GM19395 (cell line): ENCODE data around the gene CLIP1.

Experiments
- ATAC-seq: cut with Tn5 transposase; IDR thresholded peaks from one replicate; pipeline ENCODE4 v1.9.1; 2021; ENCODE audit warnings: mild to moderate bottlenecking, moderate library complexity; ENCODE audit not compliant: unreplicated experiment

CLIP1 gene

GRCh38 chr12:122318607-122319605 is 103.6 kb downstream of the CLIP1 start:
- no peak for ATAC-seq

- no peak for ATAC-seq
These were observed 109.5 kb downstream of the CLIP1 start for GRCh38 chr12:122312926-122313325.

DNA sequence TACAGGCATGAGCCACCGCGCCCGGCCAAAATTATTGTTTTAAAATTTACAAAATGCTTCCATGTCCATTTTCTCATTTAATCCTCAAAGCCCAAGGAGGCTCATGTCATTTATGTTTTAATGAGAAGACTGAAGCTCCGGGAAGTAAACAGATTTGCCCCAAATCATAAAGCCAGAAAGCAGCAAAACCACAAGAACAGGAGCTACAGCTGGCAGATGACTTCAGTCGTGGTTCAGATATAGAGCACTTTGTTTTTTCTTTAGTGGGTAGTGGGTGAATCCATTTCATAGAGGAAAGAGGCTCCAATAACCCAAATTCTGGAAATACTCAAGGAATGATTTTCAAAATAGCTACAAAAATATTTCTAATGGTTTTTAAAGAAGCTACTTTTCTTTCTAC is 110.8 kb downstream of the CLIP1 start:
- no peak for ATAC-seq

DNA sequence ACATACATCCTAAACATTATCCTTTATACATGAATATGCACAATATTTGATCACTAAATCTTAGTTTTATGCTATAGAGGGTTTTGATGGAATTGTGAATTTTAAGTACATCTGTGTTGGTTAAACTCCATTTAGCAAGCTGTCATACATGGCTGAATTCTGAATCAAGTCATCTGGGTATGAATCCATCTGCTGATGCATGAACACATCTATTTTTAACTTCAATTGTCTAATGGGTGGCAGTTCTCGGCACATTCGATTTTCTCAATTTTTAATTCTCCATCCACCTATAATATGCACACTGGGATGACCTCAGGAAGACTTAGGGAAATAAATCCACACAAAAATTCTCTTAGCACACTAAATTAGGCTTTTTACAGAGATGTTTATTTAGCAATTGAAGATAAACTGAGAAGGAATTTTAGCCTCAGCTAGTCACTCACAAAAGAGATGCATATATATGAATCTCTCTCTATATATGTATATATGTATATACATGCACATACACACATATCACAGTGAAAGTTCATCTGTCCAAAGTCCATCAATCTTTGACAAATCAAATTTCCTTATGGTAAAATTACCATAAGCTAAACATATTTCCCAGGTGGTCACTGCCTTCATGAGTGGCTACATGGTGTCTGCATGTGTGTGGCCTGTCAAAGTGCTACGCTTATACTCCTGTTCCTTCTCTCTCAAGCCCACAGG is 111.7 kb downstream of the CLIP1 start:
- no peak for ATAC-seq

DNA sequence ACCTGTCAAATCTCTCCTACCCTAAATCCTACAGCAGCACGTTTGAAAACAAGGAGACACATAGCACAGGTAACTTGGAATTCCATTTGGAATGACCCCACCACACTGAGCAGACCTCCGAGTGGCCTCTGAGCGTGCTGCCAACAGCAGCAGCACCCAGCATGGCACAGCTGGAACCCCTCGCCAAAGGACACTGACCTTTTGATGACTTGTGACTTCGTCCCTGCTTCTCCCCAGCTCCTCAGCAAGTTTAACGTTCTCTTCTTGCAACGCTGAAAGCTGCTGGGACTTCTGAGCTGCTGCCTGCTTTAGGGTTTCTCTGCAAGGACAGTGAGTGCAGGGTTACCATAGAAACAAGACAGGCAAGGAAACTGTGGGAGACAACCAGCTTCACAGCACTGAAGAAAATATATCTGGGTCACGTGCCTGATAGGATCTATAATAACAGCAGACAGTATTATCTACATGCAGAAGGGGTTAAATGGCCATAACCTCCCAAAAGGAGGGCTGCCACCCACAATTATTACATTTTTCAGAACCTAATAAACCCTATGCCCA is 112.8 kb downstream of the CLIP1 start:
- no peak for ATAC-seq

DNA sequence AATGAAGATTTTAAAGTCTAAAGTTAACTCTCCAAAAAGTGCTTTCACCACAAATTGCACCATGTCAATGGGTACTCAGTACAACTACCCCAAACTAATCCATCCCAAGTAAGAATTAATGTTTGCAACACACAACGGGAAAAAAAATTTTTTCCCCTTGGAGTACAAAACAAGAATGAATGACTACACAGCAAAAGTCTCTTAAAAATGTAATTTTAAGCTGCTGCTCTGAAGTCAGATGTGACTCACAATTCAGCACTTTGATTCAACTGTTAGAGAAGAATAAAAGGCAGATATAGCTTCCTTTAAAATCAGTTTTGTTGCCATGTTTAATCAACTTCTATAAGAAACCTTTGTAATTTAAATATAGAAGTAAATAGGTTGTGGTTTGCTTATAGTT is 113.7 kb downstream of the CLIP1 start:
- ATAC-seq: no peak

DNA sequence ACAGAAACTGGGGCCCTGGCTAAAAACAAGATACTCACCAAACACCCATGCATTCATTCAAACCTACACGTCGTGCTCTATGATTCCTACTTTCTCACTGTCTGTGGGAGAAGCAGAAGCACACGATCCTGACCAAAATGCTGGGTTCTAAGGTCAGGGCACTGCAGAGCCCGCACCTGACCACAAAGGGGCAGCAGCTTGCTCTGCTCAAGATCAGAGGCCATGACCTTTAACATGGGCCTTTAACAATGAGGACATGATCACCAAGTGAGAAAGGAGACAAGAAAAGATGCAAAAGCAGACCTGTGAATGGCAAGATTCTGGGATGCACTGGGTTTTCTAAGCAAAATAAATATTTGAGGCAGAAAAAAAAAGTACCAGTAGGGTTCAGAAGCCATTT is 116.1 kb downstream of the CLIP1 start:
- ATAC-seq: no peak

DNA sequence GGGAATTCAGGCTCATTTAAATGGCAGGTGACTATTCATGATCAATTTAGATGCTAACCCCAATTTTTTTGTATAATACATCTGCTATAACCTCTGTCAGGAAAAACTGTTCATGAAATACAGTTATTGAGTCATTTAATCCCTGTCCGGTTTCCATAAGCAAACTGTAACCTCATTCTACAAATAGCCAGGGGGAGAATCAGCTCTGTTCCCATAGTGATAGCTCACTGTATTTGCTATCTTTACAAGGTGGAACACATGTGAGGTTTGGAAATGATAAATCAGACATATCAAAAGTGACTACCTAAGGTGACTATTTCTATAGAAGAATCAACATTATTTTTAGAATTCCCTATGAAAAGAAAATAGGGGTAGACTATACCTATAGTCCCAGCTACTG is 117.5 kb downstream of the CLIP1 start:
- ATAC-seq: no peak

GRCh38 chr12:122303068-122303467 is 119.4 kb downstream of the CLIP1 start:
- no peak for ATAC-seq

DNA sequence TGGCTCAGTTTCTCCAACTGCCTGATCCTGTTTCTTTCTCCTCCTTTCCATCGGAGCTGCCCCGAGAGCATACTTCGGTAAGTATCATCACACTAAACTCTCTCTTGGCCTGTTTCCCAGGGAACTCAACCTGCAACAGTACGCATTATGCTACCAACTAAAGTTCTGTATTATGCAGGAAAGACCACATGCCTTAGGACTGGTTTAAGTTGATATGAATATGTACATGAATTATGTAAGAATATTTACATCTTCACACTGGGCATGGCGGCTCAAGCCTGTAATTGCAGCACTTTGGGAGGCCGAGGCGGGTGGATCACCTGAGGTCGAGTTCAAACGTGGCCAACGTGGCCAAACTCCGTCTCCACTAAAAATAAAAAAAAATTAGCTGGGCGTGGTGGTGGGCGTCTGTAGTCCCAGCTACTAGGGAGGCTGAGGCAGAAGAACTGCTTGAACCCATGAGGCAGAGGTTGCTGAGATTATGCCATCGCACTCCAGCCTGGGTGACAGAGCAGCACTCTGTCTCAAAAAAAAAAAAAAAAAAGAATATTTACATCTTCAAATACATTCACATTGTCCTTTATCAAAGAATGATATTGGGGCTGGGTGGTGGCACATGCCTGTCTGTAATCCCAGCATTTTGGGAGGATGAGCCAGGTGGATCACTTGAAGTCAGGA is 124.3 kb downstream of the CLIP1 start:
- ATAC-seq: no peak

DNA sequence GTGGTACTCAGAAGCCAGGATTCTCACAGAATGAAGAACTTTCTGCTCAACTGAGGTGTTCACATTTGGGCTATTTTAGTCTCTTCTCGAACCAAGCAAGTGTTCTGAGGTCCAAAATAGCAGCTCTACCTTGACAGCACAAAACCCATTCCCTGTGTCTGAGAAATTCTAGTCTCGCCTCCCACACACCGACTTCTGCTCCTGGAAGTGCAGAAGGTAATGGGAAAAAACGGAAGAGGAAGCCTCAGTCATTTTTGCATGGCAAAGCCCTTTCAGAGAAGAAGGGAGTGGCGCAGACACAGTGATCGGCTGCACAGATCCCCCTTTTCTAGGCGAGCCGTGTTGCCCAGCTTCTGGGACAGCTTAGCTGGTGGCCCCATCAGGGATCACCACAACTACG is 125.0 kb downstream of the CLIP1 start:
- no peak for ATAC-seq

GRCh38 chr12:122295877-122296276 is 126.6 kb downstream of the CLIP1 start:
- no peak for ATAC-seq

DNA sequence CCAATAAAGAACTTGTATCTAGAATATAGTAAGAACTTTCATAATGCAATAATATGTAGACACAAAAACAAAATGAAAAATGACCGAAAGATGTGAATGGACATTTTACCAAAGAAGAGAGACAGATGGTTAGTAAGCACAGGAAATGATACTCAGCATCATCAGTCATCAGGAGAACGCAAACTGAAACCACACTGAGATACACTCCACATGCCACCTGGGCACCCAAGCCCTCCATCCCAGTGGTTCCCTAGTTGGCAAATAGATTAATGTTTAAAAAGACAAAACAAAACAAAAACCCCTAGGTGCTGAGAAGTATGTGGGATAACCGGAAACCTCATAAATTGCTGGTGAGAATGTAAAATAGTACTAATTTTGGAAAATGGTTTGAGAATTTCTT is 129.4 kb downstream of the CLIP1 start:
- peak; percentile 78 for ATAC-seq

DNA sequence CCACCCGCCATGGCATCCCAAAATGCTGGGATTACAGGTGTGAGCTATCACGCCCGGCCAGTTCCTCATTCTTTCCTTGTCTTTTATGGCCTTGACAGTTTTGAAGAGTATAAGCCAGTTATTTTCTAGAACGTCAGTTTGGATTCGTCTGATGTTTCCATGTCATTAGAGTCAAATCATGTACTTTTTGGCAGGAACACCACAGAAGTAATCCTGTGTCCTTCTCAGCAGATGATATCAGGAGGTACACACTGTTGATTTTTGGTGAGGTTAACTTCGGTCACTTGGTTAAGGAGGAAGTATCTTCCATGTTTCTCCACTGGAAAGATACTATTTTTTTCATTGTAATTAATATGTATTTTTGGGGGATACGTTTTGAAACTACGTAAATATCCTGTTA is 131.0 kb downstream of the CLIP1 start:
- no peak for ATAC-seq

DNA sequence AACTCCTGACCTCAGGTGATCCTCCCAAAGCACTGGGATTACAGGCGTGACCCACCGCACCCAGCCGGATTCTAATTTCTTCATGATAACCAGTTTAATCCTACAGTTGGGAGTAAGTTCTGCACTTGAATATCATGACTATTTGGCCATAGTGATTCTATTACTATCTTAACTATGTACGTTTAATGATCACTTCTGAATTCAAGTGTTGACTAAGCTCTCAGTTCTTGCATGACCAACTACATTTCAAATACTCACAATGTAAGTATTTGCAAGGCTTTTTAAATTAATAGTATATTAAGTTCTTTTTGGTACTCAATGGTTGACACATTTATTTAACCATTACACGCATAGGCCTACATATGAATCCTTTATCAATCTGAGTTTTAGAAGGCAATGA is 138.8 kb downstream of the CLIP1 start:
- ATAC-seq: no peak

DNA sequence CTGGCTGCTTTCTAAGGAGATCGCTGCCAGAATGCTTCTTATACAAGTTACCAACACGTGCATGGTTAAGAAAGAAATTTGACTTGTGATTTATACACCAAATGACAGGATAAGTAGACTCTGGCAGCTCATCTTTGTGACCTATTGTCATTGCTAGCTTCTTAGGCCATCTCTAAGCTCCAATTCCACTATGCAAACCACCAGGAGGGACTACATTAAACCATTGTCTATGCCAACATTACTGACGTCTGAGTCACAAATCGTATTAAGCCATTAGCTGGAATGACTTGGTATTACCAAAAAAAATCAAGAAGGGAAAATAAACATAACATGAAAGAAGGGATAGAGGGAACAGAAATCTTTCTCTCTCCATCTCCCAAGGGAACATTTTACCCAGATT is 140.4 kb downstream of the CLIP1 start:
- ATAC-seq: no peak

DNA sequence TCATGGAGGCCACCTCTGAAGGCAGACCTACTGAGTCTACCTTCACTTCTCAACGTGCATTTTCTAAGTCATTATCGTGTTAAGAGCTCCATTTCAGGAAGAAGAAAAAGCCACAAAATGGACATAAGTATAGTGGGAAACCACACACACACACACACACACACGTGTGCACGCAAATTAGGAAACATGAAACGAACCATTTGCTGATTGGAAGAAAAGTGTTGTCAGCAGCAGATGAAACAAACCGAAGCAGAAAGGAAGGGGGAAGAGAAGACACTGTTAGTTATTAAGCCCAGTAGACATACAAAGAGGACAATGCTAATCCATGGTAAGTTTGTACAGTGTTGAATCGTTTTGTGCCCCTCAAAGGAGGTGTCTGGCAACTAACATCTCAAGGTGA is 146.2 kb downstream of the CLIP1 start:
- ATAC-seq: no peak

GRCh38 chr12:122275459-122275858 is 147.0 kb downstream of the CLIP1 start:
- no peak for ATAC-seq

- peak; percentile 87 for ATAC-seq
These were observed 156.1 kb downstream of the CLIP1 start, which contains the start of gene VPS33A for GRCh38 chr12:122266230-122266901. Gene VPS33A (minus strand): TSS chr12:122266494. CDS start chr12:122266408, 86 bp downstream.

- ATAC-seq: peak; percentile 34
These were observed 156.6 kb downstream of the CLIP1 start for GRCh38 chr12:122265886-122266229.

- no peak for ATAC-seq
These were observed 157.0 kb downstream of the CLIP1 start for GRCh38 chr12:122265476-122265875.
